ENCODE data around the gene LHX5.

- TF ChIP-seq CTCF (IDR thresholded peaks at IDR 0.05) (no peak), ZFX (IDR thresholded peaks at IDR 0.05; ENCODE audit: borderline replicate concordance) (no peak)
Observed at GRCh38 chr12:113478351-113479011, 6.8 kb upstream of the LHX5 start.
